HG03175 (cell line): Measurements from ENCODE around the gene KATNAL2.
A peak's percentile ranks its signal among the peaks of the same experiment; 100 is the strongest.
"Not testable (repeated sequence)": the region's sequence is repeated elsewhere in the genome, so short reads cannot be mapped to it uniquely, and the experiment has no call there.

Source experiments
- ATAC-seq: cut with Tn5 transposase; IDR thresholded peaks from one replicate; pipeline ENCODE4 v1.9.1; 2021; ENCODE audit warnings: mild to moderate bottlenecking, moderate library complexity; ENCODE audit not compliant: unreplicated experiment

The KATNAL2 gene

DNA sequence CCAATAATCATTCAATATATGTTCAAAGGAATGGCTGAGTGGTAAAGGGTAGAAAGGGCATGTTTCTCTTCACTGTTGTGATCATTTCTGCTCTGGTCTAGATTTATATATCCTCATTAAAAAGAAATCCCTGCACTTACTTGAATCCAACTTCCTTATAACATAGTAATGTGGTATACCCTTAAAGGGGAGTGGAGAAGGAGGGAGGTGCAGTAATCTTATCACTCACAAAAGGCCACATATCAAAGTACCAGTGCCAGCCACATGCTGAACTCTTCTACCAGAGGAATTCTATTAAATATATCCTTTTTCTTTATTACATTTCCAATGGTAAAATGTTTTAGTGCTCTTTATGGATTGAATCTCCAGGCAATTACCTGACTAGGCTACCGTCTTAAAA is 3.3 kb downstream of the KATNAL2 start:
- ATAC-seq, result no peak

DNA sequence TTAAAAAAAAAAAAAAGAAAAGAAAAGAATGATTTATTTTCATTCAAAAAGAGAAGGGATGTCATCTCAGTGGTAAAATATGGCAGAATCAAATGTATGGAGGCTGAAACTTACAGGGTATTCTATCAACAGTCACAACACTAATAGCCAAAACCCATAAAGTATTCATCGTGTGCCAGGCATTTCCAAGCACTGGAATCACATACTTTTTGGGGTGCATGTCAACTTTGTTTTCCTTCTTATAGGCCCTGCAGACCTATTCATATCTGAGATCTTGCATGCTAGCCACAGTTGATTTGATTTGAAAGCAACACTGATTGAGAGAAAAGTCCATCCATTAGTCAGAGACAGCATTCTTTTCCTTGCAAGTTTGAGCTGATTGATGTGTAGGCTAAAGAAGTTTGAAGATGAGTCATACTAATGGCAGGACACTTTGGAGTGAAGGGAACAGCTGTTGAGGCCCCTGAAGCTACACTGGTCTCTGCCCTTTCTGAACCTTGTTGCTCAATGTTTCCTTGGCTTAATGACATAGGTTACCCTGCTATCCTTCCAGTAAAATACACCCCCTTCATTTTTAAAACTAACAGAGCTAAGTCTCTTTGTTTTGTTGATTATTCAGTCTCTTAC is 22.0 kb downstream of the KATNAL2 start:
- no peak for ATAC-seq

DNA sequence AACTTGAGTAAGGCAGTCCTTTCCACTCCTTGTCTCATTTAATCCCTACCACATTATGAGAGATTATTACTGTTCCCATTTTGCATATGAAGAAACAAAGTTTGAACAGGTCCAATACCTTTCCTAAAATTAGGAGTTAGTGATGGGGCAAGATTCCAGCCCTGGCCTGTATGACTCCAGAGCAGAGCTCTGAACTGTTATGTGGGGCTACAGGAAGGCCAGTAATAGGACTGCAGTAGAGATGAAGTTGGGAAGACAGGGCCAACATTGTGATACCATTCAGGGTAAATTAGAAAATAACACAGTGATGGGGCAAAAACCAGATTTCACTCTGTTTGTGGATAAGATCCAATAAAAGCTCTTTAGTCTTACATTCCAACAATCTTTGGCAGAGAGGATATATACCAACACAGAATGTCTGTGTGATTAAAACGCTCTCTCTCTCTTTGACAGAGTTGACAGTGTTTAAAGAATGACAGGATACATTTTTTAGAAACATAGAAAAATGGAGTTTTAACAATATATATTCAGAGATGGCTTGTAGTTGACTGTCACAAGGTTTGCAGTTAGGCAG is 22.7 kb downstream of the KATNAL2 start:
- ATAC-seq, result no peak

DNA sequence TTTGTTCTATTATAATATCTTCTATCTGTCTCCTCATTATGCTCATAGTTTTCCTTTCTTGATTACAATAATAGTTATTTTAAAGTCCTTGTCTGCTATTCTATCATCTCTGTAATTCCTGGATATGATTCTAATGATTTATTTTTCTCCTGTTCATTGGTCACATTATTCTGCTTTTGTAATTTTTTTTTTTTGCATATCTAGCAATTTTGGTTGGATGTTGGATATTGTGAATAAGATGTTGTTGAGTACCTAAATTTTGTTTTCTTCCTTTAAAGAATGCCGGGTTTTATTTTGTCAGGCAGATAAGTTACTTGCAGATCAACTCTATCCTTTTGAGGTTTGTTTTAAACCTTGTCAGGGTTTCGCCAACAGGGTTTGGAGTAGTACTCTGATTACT is 25.2 kb downstream of the KATNAL2 start:
- no peak for ATAC-seq

DNA sequence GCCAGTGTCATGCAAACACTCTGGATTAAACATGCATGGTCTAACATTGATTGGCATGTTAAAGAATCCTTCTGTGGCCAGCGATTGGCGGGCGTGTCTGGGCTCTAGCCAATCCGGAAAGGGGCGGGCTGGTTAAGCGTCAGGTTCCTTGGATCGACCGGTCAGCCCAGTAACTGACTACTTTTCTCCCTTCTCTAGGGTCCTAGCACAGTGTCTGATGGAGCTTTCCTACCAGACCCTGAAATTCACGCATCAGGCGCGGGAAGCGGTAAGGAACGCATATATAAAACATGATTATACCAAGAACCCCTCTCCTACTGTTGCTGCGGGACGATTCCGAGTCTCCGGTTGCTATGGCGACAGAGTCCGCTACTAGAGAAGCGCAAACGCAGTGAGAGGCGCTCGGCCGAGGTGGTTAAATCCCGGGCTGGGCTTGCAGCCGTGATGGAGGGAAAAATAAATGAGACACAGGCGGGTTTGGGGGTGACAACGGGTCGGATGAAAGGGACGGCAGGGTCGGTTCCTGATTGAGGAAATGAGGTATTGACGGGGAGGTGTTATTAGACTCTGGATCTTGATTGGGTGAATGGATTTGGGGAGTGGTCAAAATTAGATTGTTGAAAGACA is 29.4 kb downstream of the KATNAL2 start:
- peak; percentile 98 for ATAC-seq

DNA sequence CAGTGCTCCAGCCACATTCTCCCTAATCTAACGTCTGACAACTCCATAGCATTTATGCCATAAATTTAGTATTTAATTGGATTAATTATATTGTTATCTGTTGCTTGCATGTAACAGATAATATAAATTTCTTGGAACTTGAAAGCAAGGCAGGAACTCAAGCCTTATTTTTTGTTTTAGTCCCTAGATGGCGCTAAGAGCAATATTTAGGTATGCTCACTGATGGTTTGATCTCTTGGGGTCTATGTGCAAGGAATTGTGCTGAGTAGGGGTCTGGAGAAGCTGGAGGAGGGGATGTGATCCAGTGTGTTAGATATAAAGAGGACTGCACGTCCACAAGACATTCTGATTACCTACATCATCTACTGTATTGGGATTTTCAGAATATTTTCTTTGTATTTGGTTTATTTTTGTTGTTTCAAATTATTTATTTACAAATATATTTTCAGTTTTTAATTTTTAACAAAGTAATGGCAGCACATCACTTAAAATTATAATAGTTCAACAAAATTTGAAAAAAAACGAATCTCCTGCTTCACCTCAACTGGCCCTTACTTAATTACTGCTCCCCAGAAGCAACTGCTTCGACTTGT is 32.8 kb downstream of the KATNAL2 start:
- no peak for ATAC-seq

DNA sequence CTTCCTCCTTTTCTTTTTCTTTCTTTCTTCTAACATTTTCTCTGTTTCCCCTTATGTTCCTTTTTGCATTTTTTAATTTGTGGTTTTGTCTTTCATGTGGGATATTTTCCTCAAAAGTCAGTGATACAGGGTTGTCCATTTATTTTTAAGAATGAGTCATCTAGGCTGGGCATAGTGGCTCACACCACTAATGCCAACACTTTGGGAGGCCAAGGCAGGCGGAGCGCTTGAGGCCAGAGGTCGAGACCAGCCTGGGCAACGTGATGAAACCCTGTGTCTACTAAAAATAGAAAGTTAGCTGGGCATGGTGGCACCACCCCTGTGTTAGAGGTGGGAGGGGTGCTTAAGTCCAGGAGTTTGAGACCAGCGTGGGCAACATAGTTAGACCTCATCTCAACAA is 35.8 kb downstream of the KATNAL2 start:
- ATAC-seq, result no peak

DNA sequence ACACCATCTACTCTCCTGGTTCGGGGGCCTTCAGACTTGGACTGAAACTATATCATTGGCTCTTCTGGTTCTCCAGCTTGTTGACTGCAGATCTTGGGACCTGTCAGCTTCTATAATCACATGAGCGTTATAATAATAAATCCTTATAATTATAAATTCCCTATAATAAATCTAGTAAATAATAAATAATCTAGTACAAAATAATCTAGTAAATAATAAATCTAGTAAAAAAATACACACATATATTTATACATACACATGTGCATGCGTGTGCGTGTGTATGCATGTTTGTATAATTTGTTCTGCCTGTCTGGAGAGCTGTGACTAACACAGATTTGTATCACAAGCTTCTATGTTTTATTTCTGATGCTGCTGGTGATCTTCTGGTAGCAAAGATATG is 40.8 kb downstream of the KATNAL2 start:
- no peak for ATAC-seq

DNA sequence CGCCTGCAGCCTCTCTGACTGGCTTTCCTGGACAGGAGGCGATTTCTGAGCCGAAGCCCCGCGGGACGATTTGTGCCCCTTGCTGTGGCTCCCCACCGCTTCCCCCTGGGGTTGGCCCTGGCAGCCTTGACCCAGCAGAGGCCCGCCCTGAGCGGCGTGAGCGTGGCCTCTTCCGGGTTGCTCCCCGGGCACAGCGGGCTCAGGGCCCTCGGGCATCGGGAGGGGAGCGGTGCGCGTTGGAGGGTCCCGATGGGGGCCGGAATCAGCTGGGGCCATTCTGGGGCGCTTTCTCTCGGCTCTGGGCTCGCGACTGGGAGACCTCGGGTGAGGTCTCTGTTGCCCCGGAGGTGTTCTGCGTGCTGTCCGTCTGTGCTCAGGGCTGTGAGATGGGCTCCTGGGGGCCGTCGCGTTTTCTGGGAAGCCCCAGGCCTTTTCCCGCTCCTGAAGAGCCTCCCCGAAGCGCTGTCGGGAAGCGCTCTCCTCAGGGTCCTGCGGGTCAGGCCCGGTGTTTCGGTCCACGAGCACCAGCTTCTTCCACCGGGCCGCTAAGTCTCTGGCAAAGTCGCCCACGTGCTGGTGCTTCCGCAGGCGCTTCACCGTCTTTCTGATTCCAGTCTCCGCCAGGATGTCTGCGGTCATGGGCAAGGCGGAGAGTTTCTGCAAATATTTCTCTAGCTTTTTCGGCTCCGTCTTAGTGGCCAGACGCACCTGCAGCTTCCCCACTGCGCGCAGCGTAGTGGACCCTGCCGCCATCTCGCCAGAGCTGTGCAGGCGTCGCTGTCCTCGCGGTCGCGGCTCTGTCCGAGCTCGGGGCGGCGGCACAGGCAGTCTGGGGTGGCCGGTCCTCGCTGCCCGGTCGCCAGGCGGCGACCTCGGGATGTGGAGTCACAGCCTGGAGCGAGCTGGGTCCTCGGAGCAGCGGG is 46.5 kb downstream of the KATNAL2 start:
- ATAC-seq, result not testable (repeated sequence)

DNA sequence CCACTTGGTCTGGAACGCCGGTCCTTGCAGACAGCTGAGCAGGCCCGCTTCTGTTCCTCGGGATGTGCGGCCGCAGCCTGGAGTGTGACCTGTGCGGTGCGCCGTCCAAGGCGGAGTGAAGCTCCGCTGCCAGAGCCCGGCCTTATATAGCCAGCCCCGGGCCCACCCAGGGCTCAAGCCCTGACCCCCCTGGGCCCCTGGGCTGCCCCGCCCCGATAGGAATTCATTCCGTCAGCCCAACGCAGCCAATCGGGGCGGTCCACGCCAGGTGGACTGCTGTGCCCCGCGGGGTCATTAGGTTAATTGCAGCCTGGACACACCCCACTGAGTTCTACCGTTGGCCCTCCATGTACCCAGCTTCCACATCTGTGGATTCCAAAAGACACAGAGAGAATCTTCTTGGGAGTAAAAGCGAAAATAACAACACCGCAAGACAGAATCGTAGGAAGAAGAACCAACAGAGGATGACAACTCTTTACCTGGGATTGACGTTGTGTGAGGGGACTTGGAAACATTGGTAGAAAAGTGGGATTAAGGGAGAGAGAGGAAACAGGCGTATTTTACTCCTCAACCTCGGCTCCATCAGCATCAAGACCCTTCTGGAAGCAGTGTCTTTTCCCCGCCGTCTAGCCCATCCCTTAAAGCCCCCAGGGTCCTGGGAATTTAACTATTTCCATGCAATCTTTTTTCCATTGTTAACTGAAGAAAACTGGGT is 47.3 kb downstream of the KATNAL2 start:
- not testable (repeated sequence) for ATAC-seq

DNA sequence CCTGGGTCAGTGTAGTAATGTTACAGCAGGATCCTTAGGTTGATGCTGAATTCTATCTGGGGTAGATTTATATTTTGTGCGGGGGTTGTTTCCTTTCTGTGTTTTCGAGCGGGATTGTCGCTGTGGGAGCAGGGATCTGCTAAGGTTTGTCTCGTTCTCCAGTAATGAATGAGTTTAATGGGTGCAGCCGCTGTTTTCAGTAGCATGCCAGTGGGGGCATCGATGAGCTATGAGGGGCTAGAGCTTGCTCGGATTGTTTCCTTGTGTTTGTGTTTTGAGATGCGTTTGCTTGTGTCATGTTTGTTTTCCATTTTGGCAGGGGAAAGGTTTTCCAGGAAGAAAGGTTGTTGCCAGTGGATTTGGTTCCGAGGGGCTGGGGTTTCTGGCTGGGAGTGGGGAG is 48.9 kb downstream of the KATNAL2 start:
- ATAC-seq, result not testable (repeated sequence)

DNA sequence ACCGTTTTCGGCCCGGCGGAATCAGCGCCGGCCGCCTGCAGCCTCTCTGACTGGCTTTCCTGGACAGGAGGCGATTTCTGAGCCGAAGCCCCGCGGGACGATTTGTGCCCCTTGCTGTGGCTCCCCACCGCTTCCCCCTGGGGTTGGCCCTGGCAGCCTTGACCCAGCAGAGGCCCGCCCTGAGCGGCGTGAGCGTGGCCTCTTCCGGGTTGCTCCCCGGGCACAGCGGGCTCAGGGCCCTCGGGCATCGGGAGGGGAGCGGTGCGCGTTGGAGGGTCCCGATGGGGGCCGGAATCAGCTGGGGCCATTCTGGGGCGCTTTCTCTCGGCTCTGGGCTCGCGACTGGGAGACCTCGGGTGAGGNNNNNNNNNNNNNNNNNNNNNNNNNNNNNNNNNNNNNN is 52.1 kb downstream of the KATNAL2 start:
- ATAC-seq, result not testable (repeated sequence)

DNA sequence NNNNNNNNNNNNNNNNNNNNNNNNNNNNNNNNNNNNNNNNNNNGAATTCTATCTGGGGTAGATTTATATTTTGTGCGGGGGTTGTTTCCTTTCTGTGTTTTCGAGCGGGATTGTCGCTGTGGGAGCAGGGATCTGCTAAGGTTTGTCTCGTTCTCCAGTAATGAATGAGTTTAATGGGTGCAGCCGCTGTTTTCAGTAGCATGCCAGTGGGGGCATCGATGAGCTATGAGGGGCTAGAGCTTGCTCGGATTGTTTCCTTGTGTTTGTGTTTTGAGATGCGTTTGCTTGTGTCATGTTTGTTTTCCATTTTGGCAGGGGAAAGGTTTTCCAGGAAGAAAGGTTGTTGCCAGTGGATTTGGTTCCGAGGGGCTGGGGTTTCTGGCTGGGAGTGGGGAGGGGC is 102.5 kb downstream of the KATNAL2 start:
- not testable (repeated sequence) for ATAC-seq

DNA sequence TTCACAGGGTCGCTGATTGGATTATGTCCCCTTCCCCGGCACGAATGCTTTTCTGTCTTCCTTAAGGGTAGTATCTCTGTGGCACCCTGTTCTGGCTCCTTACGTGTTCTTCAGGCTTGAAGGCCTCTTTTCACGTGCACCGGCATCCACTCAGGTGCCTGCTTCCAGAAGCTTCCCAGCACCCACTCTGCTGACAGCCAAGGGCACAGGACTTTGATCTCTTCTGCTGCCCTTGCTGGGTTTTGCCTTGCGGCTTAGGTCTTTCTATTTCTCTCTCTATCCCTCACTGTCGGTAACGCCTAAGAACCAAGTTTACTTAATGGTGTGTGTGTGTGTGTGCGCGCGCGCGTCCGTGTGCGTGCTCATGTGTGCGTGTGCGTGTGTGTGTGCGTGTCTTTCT is 103.4 kb downstream of the KATNAL2 start:
- not testable (repeated sequence) for ATAC-seq

DNA sequence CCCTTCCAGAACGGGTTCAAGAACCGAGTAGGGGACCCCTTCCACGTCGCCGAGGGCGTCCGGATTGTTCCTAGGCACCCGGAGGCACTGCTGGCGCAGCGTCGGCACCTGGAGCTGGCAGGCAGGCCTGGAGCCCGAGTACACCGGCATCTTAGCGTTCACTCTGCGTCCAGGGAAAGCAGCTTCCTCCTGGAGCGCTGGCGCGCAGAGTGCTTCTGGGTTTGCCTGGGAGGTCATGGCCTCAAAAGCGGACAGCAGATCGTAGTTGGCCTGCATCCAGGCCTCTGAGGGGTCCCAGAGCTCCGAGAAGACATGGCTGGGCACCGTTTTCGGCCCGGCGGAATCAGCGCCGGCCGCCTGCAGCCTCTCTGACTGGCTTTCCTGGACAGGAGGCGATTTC is 105.4 kb downstream of the KATNAL2 start:
- not testable (repeated sequence) for ATAC-seq

DNA sequence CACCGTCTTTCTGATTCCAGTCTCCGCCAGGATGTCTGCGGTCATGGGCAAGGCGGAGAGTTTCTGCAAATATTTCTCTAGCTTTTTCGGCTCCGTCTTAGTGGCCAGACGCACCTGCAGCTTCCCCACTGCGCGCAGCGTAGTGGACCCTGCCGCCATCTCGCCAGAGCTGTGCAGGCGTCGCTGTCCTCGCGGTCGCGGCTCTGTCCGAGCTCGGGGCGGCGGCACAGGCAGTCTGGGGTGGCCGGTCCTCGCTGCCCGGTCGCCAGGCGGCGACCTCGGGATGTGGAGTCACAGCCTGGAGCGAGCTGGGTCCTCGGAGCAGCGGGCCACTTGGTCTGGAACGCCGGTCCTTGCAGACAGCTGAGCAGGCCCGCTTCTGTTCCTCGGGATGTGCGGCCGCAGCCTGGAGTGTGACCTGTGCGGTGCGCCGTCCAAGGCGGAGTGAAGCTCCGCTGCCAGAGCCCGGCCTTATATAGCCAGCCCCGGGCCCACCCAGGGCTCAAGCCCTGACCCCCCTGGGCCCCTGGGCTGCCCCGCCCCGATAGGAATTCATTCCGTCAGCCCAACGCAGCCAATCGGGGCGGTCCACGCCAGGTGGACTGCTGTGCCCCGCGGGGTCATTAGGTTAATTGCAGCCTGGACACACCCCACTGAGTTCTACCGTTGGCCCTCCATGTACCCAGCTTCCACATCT is 106.5 kb downstream of the KATNAL2 start:
- ATAC-seq, result not testable (repeated sequence)

DNA sequence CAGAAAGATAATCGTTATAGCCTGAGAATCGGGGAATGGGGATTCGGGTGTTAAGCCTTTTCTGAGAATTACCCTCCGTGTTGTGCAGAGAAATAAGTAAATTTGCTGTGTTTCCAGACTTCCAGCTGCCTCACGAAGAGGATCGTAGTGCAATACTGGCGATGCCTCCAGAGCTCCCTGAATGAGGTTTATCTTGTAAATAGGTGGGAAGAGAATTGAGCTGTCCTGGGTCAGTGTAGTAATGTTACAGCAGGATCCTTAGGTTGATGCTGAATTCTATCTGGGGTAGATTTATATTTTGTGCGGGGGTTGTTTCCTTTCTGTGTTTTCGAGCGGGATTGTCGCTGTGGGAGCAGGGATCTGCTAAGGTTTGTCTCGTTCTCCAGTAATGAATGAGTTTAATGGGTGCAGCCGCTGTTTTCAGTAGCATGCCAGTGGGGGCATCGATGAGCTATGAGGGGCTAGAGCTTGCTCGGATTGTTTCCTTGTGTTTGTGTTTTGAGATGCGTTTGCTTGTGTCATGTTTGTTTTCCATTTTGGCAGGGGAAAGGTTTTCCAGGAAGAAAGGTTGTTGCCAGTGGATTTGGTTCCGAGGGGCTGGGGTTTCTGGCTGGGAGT is 108.3 kb downstream of the KATNAL2 start:
- not testable (repeated sequence) for ATAC-seq

DNA sequence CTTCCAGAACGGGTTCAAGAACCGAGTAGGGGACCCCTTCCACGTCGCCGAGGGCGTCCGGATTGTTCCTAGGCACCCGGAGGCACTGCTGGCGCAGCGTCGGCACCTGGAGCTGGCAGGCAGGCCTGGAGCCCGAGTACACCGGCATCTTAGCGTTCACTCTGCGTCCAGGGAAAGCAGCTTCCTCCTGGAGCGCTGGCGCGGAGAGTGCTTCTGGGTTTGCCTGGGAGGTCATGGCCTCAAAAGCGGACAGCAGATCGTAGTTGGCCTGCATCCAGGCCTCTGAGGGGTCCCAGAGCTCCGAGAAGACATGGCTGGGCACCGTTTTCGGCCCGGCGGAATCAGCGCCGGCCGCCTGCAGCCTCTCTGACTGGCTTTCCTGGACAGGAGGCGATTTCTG is 111.3 kb downstream of the KATNAL2 start:
- ATAC-seq, result not testable (repeated sequence)

DNA sequence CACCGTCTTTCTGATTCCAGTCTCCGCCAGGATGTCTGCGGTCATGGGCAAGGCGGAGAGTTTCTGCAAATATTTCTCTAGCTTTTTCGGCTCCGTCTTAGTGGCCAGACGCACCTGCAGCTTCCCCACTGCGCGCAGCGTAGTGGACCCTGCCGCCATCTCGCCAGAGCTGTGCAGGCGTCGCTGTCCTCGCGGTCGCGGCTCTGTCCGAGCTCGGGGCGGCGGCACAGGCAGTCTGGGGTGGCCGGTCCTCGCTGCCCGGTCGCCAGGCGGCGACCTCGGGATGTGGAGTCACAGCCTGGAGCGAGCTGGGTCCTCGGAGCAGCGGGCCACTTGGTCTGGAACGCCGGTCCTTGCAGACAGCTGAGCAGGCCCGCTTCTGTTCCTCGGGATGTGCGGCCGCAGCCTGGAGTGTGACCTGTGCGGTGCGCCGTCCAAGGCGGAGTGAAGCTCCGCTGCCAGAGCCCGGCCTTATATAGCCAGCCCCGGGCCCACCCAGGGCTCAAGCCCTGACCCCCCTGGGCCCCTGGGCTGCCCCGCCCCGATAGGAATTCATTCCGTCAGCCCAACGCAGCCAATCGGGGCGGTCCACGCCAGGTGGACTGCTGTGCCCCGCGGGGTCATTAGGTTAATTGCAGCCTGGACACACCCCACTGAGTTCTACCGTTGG is 112.4 kb downstream of the KATNAL2 start:
- not testable (repeated sequence) for ATAC-seq
